Neural cell (in vitro differentiated cells): Measurements from ENCODE around the gene NUP133.

Experiments used
- EP300 ChIP-seq: fragments of 450-650 bp; conservative IDR thresholded peaks from 2 replicates; pipeline ENCODE4 v1.6.1; 2014; ENCODE audit warnings: antibody characterized with exemption, mild to moderate bottlenecking, moderate library complexity; ENCODE audit not compliant: poor library complexity, severe bottlenecking
- EZH2 ChIP-seq: fragments of 200-600, 300-800 bp; shearing (Covaris generic), sonication (generic); IDR thresholded peaks from 2 replicates; pipeline ENCODE4 v1.6.1; 2014; ENCODE audit warnings: antibody characterized with exemption, low read length, borderline replicate concordance, mild to moderate bottlenecking; ENCODE audit not compliant: insufficient read depth, poor library complexity, severe bottlenecking
- SMC3 ChIP-seq: fragments of 450-650 bp; conservative IDR thresholded peaks from 2 replicates; pipeline ENCODE4 v1.6.1; 2014; ENCODE audit warnings: antibody characterized with exemption, mild to moderate bottlenecking, moderate library complexity; ENCODE audit not compliant: poor library complexity
- TAF1 ChIP-seq: IDR thresholded peaks from 2 replicates; pipeline ENCODE4 v1.6.1; 2012; ENCODE audit warnings: low read depth
- TF ChIP-seq, protein P1 (sequence below): fragments of 450-650 bp; IDR thresholded peaks from 2 replicates; pipeline ENCODE4 v1.5.1; 2014; ENCODE audit warnings: antibody characterized with exemption, mild to moderate bottlenecking, moderate library complexity; ENCODE audit not compliant: poor library complexity, severe bottlenecking
- TF ChIP-seq, protein P2 (sequence below): IDR thresholded peaks from 2 replicates; pipeline ENCODE4 v1.6.1; 2012; ENCODE audit warnings: borderline replicate concordance

DNA sequence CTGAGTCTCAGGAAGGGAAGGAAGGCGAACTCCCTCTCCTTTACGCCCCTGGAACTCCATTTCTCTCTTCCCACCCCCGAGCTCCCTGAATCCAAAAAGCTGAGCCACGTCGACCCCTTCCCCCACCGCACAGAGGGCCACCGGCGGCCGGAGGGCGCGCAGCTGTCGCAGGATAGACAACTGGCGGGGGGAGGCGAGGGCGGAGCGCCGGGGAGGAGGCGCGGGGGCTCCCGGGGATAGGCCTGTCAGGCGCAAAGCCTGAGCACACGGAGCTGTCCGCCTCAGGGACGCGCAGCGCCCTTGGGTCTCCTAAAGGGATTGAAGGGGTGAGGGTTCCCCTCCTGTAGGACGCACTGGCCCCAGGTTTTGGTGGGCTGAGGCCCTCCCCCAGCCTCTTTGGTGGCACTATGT, 73.5 kb downstream of the NUP133 start:
- TF ChIP-seq SMC3 (no peak), EZH2 (no peak), TAF1 (no peak), EP300 (no peak)
- TF ChIP-seq, protein P1, sequence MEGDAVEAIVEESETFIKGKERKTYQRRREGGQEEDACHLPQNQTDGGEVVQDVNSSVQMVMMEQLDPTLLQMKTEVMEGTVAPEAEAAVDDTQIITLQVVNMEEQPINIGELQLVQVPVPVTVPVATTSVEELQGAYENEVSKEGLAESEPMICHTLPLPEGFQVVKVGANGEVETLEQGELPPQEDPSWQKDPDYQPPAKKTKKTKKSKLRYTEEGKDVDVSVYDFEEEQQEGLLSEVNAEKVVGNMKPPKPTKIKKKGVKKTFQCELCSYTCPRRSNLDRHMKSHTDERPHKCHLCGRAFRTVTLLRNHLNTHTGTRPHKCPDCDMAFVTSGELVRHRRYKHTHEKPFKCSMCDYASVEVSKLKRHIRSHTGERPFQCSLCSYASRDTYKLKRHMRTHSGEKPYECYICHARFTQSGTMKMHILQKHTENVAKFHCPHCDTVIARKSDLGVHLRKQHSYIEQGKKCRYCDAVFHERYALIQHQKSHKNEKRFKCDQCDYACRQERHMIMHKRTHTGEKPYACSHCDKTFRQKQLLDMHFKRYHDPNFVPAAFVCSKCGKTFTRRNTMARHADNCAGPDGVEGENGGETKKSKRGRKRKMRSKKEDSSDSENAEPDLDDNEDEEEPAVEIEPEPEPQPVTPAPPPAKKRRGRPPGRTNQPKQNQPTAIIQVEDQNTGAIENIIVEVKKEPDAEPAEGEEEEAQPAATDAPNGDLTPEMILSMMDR = no peak
- TF ChIP-seq, protein P2, sequence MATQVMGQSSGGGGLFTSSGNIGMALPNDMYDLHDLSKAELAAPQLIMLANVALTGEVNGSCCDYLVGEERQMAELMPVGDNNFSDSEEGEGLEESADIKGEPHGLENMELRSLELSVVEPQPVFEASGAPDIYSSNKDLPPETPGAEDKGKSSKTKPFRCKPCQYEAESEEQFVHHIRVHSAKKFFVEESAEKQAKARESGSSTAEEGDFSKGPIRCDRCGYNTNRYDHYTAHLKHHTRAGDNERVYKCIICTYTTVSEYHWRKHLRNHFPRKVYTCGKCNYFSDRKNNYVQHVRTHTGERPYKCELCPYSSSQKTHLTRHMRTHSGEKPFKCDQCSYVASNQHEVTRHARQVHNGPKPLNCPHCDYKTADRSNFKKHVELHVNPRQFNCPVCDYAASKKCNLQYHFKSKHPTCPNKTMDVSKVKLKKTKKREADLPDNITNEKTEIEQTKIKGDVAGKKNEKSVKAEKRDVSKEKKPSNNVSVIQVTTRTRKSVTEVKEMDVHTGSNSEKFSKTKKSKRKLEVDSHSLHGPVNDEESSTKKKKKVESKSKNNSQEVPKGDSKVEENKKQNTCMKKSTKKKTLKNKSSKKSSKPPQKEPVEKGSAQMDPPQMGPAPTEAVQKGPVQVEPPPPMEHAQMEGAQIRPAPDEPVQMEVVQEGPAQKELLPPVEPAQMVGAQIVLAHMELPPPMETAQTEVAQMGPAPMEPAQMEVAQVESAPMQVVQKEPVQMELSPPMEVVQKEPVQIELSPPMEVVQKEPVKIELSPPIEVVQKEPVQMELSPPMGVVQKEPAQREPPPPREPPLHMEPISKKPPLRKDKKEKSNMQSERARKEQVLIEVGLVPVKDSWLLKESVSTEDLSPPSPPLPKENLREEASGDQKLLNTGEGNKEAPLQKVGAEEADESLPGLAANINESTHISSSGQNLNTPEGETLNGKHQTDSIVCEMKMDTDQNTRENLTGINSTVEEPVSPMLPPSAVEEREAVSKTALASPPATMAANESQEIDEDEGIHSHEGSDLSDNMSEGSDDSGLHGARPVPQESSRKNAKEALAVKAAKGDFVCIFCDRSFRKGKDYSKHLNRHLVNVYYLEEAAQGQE = no peak
